ENCODE results near the gene ECHDC1.
"Not testable (repeated sequence)": the region's sequence is repeated elsewhere in the genome, so short reads cannot be mapped to it uniquely, and the experiment has no call there.

ECHDC1 gene, protein sequence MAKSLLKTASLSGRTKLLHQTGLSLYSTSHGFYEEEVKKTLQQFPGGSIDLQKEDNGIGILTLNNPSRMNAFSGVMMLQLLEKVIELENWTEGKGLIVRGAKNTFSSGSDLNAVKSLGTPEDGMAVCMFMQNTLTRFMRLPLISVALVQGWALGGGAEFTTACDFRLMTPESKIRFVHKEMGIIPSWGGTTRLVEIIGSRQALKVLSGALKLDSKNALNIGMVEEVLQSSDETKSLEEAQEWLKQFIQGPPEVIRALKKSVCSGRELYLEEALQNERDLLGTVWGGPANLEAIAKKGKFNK

DNA sequence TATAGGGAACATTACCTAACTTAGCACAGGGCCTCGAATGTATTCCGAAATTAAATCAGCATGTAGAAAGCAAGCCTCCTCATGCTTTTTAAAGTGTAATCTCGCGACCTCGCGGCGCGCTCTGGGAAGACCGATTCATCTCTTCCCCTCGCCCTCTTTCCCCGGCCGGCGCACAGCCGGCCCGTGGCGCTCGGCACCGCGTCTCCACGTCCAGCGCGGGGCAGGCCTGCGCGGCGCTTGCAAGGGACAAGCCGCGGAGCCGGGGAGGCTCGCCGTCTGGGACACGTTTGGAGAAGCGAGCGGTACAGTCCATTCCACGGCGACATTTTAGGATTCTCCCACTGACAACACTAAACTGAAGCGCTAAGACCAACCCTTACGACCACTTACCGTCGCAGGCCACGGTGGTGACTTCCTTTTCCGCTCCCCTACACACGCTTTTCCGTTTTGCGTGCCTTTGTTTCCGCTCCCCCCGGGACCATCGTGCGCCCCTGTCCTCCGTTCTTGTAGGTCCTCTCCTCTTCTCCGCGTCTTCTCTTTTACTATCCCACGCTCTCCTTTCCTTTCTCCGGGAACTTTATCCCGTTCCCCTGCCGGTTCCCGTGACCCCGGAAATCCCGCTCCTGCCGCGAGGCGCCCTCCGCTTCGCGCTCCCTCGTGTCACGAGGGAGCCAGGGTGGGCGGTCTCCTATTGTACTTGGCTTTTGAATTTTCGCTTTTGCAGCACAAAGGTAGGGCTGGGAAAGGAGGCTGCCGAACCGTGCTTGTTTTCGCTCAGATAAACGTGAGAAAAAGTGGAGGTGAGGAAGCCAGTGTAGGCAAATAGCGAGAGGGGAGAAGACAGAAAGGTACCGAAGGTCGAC, at the start of gene ECHDC1:
Gene ECHDC1 (minus strand): TSS at position 664 of the 863 bp plus-strand sequence. CDS start 12,581 bp downstream, outside the sequence.
- Histone ChIP-seq H3K4me1 (ENCODE audit: control insufficient read depth in 1 of 2, insufficient read depth in 2 of 2, low read length in 2 of 2) (peaks cover 8 to 30% of the 10 kb centered on the region in 2 donors), H3K27ac (ENCODE audit: low read length) (peak within 1 kb of the TSS; percentile 83), H3K4me3 (ENCODE audit: low read depth in 1 of 2, low read length in 2 of 2) (peak within 1 kb of the TSS; percentile 80 to 92), H3K9me3 (ENCODE audit: control insufficient read depth in 1 of 2, low read length in 2 of 2) (no peaks in the 10 kb centered on the region), H3K27me3 (ENCODE audit: low read depth, low read length) (no peaks in the 10 kb centered on the region), H3K36me3 (ENCODE audit: control insufficient read depth in 1 of 2, insufficient read depth in 2 of 2, low read length in 2 of 2) (no peaks in the 10 kb centered on the region)

DNA sequence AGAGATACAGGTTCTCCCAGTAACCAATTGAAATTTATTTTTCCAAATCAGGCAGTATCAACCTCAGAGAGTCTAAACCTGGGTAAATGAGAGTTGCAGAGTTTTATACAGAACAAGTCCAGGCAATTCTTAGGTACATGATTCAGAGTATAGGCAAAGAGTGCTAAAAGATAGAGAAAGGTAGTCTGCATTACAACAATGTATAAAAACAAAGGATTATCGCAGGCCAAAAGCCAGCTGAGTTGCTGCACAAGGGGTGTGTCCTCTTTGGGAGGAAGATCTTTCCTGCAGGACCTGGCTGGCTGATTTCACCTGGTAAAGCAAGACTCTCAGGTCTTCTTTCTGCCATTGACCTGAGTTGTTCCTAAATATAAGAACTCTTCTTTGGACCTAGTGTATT, 48.9 kb upstream of the ECHDC1 start:
- no peak overlapping the region for H3K27ac ChIP-seq (ENCODE audit: low read length)
- H3K4me3 ChIP-seq (ENCODE audit: low read depth in 1 of 2, low read length in 2 of 2): no peak overlapping the region
- no peaks in the 10 kb centered on the region for H3K36me3 ChIP-seq (ENCODE audit: control insufficient read depth in 1 of 2, insufficient read depth in 2 of 2, low read length in 2 of 2)
- no peaks in the 10 kb centered on the region for H3K9me3 ChIP-seq (ENCODE audit: control insufficient read depth in 1 of 2, low read length in 2 of 2)
- peaks cover 0 to 9% of the 10 kb centered on the region in 2 donors for H3K4me1 ChIP-seq (ENCODE audit: control insufficient read depth in 1 of 2, insufficient read depth in 2 of 2, low read length in 2 of 2)
- no peaks in the 10 kb centered on the region for H3K27me3 ChIP-seq (ENCODE audit: low read depth, low read length)

DNA sequence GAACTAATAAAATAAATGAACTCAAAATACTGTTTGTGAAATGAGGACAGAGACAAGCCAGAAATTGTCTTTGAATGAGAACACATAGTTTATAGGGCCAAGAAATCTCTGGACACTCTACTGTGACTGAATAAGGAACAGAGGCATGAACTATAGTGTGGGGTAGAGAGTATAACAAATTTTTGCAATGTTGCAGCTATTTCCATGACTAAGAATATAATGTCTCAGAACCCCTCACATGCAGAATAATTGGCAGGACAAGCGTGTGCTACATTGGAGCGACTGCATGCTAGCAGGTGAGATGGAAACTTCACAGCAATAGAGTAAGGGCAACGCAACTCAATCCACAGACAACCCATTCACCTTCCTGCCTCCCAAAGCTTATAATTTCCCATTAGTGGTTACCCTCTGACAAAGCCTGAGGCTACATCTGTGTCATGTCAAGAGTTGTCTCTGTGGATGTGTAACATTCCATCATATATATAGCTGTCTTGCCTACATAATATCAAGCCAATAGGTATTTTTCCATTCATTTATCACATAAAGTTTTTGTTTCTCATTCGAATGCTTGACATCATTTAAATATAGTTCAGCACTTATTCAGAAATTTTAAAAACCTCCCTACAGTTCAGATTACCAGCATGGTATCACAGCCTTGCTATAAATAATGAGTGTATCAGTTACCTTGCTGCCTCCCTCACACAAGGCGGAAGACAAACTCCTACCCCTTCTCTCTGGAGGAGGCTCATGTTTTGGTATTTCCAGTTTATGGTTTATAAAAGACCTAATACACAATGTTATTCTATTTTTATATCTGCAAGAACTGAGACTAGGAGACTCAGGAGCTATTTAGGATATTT, 47.9 kb upstream of the ECHDC1 start:
- Histone ChIP-seq H3K4me1 (ENCODE audit: control insufficient read depth in 1 of 2, insufficient read depth in 2 of 2, low read length in 2 of 2) (peaks cover 0 to 9% of the 10 kb centered on the region in 2 donors), H3K9me3 (ENCODE audit: control insufficient read depth in 1 of 2, low read length in 2 of 2) (no peaks in the 10 kb centered on the region), H3K36me3 (ENCODE audit: control insufficient read depth in 1 of 2, insufficient read depth in 2 of 2, low read length in 2 of 2) (no peaks in the 10 kb centered on the region), H3K27ac (ENCODE audit: low read length) (no peak overlapping the region), H3K4me3 (ENCODE audit: low read depth in 1 of 2, low read length in 2 of 2) (no peak overlapping the region), H3K27me3 (ENCODE audit: low read depth, low read length) (no peaks in the 10 kb centered on the region)

DNA sequence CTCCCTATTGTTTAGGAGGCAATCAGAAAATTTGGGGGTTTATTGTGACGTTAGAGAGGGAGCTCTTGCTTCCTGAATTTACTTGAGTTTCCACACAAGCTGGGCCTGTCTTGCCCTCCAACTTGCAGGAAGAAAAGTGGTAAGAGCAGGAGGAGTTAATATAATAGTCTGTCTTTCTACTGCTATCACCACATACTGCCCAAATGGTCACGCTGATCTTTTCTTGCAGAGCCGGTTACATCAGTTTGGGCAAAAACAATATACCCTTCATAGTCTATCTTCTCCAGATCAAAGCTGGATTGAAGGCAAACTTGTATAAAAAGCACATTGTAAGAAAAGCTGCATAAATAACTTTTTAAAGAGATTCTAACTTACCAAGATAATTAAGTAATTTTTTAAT, 46.3 kb upstream of the ECHDC1 start:
- no peak overlapping the region for H3K27ac ChIP-seq (ENCODE audit: low read length)
- H3K36me3 ChIP-seq (ENCODE audit: control insufficient read depth in 1 of 2, insufficient read depth in 2 of 2, low read length in 2 of 2): no peaks in the 10 kb centered on the region
- no peaks in the 10 kb centered on the region for H3K27me3 ChIP-seq (ENCODE audit: low read depth, low read length)
- peaks cover 0 to 9% of the 10 kb centered on the region in 2 donors for H3K4me1 ChIP-seq (ENCODE audit: control insufficient read depth in 1 of 2, insufficient read depth in 2 of 2, low read length in 2 of 2)
- H3K4me3 ChIP-seq (ENCODE audit: low read depth in 1 of 2, low read length in 2 of 2): no peak overlapping the region
- H3K9me3 ChIP-seq (ENCODE audit: control insufficient read depth in 1 of 2, low read length in 2 of 2): no peaks in the 10 kb centered on the region

- no peaks in the 10 kb centered on the region for H3K27me3 ChIP-seq (ENCODE audit: low read depth, low read length)
- no peaks in the 10 kb centered on the region for H3K9me3 ChIP-seq (ENCODE audit: control insufficient read depth in 1 of 2, low read length in 2 of 2)
- no peak overlapping the region for H3K4me3 ChIP-seq (ENCODE audit: low read depth in 1 of 2, low read length in 2 of 2)
- peaks cover 0 to under 1% of the 10 kb centered on the region in 2 donors for H3K4me1 ChIP-seq (ENCODE audit: control insufficient read depth in 1 of 2, insufficient read depth in 2 of 2, low read length in 2 of 2)
- H3K36me3 ChIP-seq (ENCODE audit: control insufficient read depth in 1 of 2, insufficient read depth in 2 of 2, low read length in 2 of 2): no peaks in the 10 kb centered on the region
- H3K27ac ChIP-seq (ENCODE audit: low read length): no peak overlapping the region
Measured at GRCh38 chr6:127385668-127386430, 42.4 kb upstream of the ECHDC1 start.

- not testable (repeated sequence) for H3K36me3 ChIP-seq (ENCODE audit: control insufficient read depth in 1 of 2, insufficient read depth in 2 of 2, low read length in 2 of 2); H3K9me3 ChIP-seq (ENCODE audit: control insufficient read depth in 1 of 2, low read length in 2 of 2); H3K27ac ChIP-seq (ENCODE audit: low read length); H3K27me3 ChIP-seq (ENCODE audit: low read depth, low read length); H3K4me3 ChIP-seq (ENCODE audit: low read depth in 1 of 2, low read length in 2 of 2); H3K4me1 ChIP-seq (ENCODE audit: control insufficient read depth in 1 of 2, insufficient read depth in 2 of 2, low read length in 2 of 2)
Measured at GRCh38 chr6:127384848-127385247, 41.4 kb upstream of the ECHDC1 start.

GRCh38 chr6:127383988-127384387, 40.6 kb upstream of the ECHDC1 start:
- Histone ChIP-seq H3K9me3 (ENCODE audit: control insufficient read depth in 1 of 2, low read length in 2 of 2) (no peaks in the 10 kb centered on the region), H3K27ac (ENCODE audit: low read length) (no peak overlapping the region), H3K4me3 (ENCODE audit: low read depth in 1 of 2, low read length in 2 of 2) (no peak overlapping the region), H3K4me1 (ENCODE audit: control insufficient read depth in 1 of 2, insufficient read depth in 2 of 2, low read length in 2 of 2) (no peaks in the 10 kb centered on the region), H3K36me3 (ENCODE audit: control insufficient read depth in 1 of 2, insufficient read depth in 2 of 2, low read length in 2 of 2) (no peaks in the 10 kb centered on the region), H3K27me3 (ENCODE audit: low read depth, low read length) (no peaks in the 10 kb centered on the region)

DNA sequence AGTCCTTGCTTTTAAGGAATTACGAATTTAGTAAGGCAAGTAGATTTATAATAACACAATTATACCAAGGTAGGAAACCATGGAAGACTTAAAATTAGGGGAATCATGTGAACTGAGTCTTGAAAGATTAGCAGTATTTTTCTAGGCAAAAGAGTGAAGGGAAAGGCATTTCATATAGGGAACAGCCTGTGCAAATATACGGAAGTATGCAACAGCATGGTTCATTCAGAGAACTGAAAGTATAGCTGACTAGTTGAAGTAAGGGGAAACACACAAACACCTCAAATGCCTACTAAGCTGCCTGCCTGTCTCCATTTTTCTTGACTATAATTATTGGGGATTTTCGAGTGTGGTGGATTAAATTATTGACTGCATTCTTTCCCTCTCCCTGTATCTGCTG, 39.0 kb upstream of the ECHDC1 start:
- no peaks in the 10 kb centered on the region for H3K4me1 ChIP-seq (ENCODE audit: control insufficient read depth in 1 of 2, insufficient read depth in 2 of 2, low read length in 2 of 2)
- H3K4me3 ChIP-seq (ENCODE audit: low read depth in 1 of 2, low read length in 2 of 2): no peak overlapping the region
- no peak overlapping the region for H3K27ac ChIP-seq (ENCODE audit: low read length)
- no peaks in the 10 kb centered on the region for H3K36me3 ChIP-seq (ENCODE audit: control insufficient read depth in 1 of 2, insufficient read depth in 2 of 2, low read length in 2 of 2)
- no peaks in the 10 kb centered on the region for H3K9me3 ChIP-seq (ENCODE audit: control insufficient read depth in 1 of 2, low read length in 2 of 2)
- H3K27me3 ChIP-seq (ENCODE audit: low read depth, low read length): no peaks in the 10 kb centered on the region

- Histone ChIP-seq H3K9me3 (ENCODE audit: control insufficient read depth in 1 of 2, low read length in 2 of 2) (no peaks in the 10 kb centered on the region), H3K27ac (ENCODE audit: low read length) (no peak overlapping the region), H3K27me3 (ENCODE audit: low read depth, low read length) (no peaks in the 10 kb centered on the region), H3K4me3 (ENCODE audit: low read depth in 1 of 2, low read length in 2 of 2) (no peak overlapping the region), H3K4me1 (ENCODE audit: control insufficient read depth in 1 of 2, insufficient read depth in 2 of 2, low read length in 2 of 2) (no peaks in the 10 kb centered on the region), H3K36me3 (ENCODE audit: control insufficient read depth in 1 of 2, insufficient read depth in 2 of 2, low read length in 2 of 2) (no peaks in the 10 kb centered on the region)
Measured at GRCh38 chr6:127381384-127381783, 38.0 kb upstream of the ECHDC1 start.

DNA sequence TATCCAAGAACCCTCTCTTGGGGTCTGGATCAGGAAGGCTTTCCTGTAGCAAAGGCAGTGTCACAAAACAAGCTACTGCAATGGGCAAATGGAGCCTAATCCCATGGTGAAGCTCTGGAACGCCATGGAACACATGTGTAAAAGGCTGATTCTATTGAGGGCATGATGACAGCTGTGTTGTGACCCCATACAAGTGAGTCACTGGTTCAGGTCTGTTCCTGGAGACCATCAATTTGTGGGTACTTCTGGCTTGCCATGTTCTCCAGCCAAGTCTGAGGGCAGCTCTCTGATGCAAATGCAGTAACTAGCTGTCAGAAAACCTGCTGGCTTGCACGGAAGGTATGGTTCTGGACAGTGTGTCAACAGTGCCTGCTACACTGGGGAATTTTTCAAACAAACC, 33.3 kb upstream of the ECHDC1 start:
- no peaks in the 10 kb centered on the region for H3K4me1 ChIP-seq (ENCODE audit: control insufficient read depth in 1 of 2, insufficient read depth in 2 of 2, low read length in 2 of 2)
- no peak overlapping the region for H3K4me3 ChIP-seq (ENCODE audit: low read depth in 1 of 2, low read length in 2 of 2)
- no peaks in the 10 kb centered on the region for H3K36me3 ChIP-seq (ENCODE audit: control insufficient read depth in 1 of 2, insufficient read depth in 2 of 2, low read length in 2 of 2)
- peaks cover 0 to 4% of the 10 kb centered on the region in 2 donors for H3K9me3 ChIP-seq (ENCODE audit: control insufficient read depth in 1 of 2, low read length in 2 of 2)
- no peak overlapping the region for H3K27ac ChIP-seq (ENCODE audit: low read length)
- H3K27me3 ChIP-seq (ENCODE audit: low read depth, low read length): no peaks in the 10 kb centered on the region
